ENCODE measurements around the gene FHIT. TPM values are rescaled to one million over a fixed set of nuclear protein-coding genes. Genes with fewer than 3 reads are reported as not detected.

Gene FHIT
- total RNA-seq (2021) (7.6 and 9.8 TPM in 2 replicates), Bru-seq, nascent RNA (percentile 49 among the genes with signal in this experiment), BruChase-seq, experiment 1, labeled RNA remaining after a 2-hour chase (percentile 67 among the genes with signal in this experiment), BruChase-seq, experiment 2, labeled RNA remaining after a 6-hour chase (percentile 59 among the genes with signal in this experiment)
- long read RNA-seq, partial matches to known transcripts, result 1 of 6 reads
- long read RNA-seq, other reads (novel, unspliced or antisense), result 5 of 6 reads

DNA sequence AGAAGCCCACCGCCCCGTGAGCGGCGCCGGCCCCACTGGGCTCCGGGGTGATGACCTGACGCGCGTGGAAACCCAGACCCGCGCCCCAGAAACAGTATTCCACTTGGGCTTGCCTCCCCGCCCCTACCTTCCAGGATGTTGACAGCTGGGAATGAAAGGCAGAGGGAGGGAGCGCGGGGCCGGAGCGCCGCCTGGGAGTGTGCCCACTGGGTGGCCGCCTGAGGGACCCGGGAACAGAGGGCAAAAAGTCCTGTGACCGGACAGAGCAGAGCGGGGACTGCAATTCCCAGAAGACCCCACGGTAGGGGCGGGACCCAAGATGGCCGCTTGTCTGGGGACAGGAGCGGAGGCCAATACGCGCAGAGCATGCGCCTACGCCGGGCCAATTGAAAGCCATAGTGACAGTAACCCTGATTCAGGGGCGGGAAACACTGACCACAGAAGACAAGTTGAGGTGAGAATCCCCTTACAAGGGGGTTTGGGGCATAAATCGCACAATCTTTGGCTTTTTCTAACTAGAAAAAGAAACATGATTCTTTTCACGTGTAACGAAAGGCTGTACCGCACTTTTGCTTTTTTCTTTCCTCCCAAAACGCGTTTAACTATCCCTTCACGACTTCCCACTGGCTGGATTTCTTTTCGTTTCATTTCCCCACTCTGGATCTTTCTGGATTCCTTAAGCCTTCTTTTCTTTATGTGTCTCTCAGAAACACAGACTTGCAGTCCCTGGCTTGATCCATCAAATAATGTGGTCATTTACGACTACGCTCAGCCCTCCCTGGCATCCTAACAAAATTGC lies at the start of gene FHIT:
Gene FHIT, minus strand, starts transcription at position 279 of the 799 bp plus-strand sequence.
- no peak for TF ChIP-seq CTCF (conservative IDR thresholded peaks at IDR 0.05)
- no peak for TF ChIP-seq EZH2 (IDR thresholded peaks at IDR 0.05; ENCODE audit: low read depth)
- peak within 1 kb of the TSS; percentile 29 for H3K27ac ChIP-seq
- peak within 1 kb of the TSS; percentile 65 for H3K4me3 ChIP-seq
- peak within 1 kb of the TSS; percentile 95 for H2AFZ ChIP-seq
- ChIA-PET POLR2A (ENCODE audit: unreplicated experiment) (no interaction called here), CTCF (no interaction called here)
- no peaks in the 10 kb centered on the region for H3K9me3 ChIP-seq (ENCODE audit: insufficient read depth, low read depth)
- intact Hi-C loops (cut with micrococcal nuclease; ENCODE audit: unreplicated experiment), result loop anchor here (2.0 kb wide), 2 partner anchors 69 to 1067 kb away; no protein-coding TSS in a partner anchor
- H4K20me1 ChIP-seq (ENCODE audit: insufficient read depth), result no peaks in the 10 kb centered on the region
- H3K9me2 ChIP-seq (ENCODE audit: insufficient read depth), result no peaks in the 10 kb centered on the region
- H3K36me3 ChIP-seq (ENCODE audit: low read depth), result no peaks in the 10 kb centered on the region
- TSS peak; percentile 65 for BruUV-seq (replicated peaks)
- no peaks in the 10 kb centered on the region for H3K79me2 ChIP-seq (ENCODE audit: low read depth)
- H3F3A ChIP-seq (ENCODE audit: insufficient read depth, low read depth), result 0 out of 2 replicates have a peak, but pooled peaks cover 3% of the 10 kb centered on the region
- H3K4me2 ChIP-seq, result peak within 1 kb of the TSS; percentile 90
- H3K27me3 ChIP-seq (ENCODE audit: insufficient read depth, low read depth), result no peaks in the 10 kb centered on the region
- peak; percentile 81 to 95 for DNase-seq
- peaks cover 4% of the 10 kb centered on the region; the same call in 1 of the 2 replicates for H3K4me1 ChIP-seq (replicated peaks; ENCODE audit: insufficient read depth)

DNA sequence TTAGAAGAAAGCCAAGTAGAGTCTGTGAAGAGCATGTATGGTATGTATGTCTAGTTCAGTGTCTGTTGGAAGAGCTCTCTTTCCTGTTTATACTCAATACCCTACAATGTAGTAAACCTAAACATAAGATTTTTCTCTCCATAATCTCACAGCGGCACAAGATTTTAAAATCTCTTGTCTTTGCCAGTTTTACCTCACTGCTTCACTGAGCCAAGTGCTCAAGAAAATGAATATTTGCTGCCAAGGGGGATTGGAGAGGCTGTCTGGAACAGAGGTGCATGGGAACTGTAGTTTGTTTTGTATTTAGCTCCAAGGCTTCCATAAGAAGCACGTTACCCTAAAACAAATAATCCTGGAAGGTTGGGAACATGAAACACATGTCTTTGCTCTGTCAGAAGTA lies 49.5 kb upstream of the FHIT start:
- no TSS peak for BruUV-seq (replicated peaks)
- no peak overlapping the region for H3K4me2 ChIP-seq
- H3K9me3 ChIP-seq (ENCODE audit: insufficient read depth, low read depth), result no peaks in the 10 kb centered on the region
- H3F3A ChIP-seq (ENCODE audit: insufficient read depth, low read depth), result no peaks in the 10 kb centered on the region
- H3K27ac ChIP-seq, result no peak overlapping the region
- H2AFZ ChIP-seq, result no peak overlapping the region
- H3K9me2 ChIP-seq (ENCODE audit: insufficient read depth), result no peaks in the 10 kb centered on the region
- no peak overlapping the region for H3K4me3 ChIP-seq
- ChIA-PET CTCF (no interaction called here), POLR2A (ENCODE audit: unreplicated experiment) (no interaction called here)
- no peaks in the 10 kb centered on the region; the same call in 1 of the 2 replicates for H3K27me3 ChIP-seq (ENCODE audit: insufficient read depth, low read depth)
- no peaks in the 10 kb centered on the region for H3K4me1 ChIP-seq (replicated peaks; ENCODE audit: insufficient read depth)
- H4K20me1 ChIP-seq (ENCODE audit: insufficient read depth), result no peaks in the 10 kb centered on the region
- H3K79me2 ChIP-seq (ENCODE audit: low read depth), result no peaks in the 10 kb centered on the region
- TF ChIP-seq CTCF (conservative IDR thresholded peaks at IDR 0.05), result no peak
- TF ChIP-seq EZH2 (IDR thresholded peaks at IDR 0.05; ENCODE audit: low read depth), result no peak
- no peak for DNase-seq
- no peaks in the 10 kb centered on the region for H3K36me3 ChIP-seq (ENCODE audit: low read depth)
- intact Hi-C loops (cut with micrococcal nuclease; ENCODE audit: unreplicated experiment), result no loop called here

DNA sequence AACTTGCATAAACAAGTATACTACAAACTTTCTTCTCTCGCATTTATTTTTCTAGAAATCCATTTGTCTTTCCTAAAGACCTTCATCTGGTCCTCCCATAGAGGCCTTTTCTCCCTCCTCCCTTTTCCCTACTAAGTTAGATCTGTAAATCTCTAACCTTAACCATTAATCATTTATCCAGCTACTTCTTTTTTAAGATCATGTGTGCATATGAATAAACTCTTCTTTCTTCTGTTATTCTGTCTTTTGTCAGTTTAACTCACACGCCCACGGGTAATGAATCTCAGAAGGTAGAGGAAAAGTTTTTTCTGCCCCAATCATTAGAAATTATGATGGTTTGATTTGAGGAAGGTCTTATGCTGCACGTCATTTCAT lies 48.7 kb upstream of the FHIT start:
- intact Hi-C loops (cut with micrococcal nuclease; ENCODE audit: unreplicated experiment), result no loop called here
- Histone ChIP-seq H3K9me2 (ENCODE audit: insufficient read depth) (no peaks in the 10 kb centered on the region), H3K27ac (no peak overlapping the region), H3K27me3 (ENCODE audit: insufficient read depth, low read depth) (no peaks in the 10 kb centered on the region; the same call in 1 of the 2 replicates), H3K79me2 (ENCODE audit: low read depth) (no peaks in the 10 kb centered on the region), H3K4me3 (no peak overlapping the region), H3K4me1 (replicated peaks; ENCODE audit: insufficient read depth) (no peaks in the 10 kb centered on the region), H4K20me1 (ENCODE audit: insufficient read depth) (no peaks in the 10 kb centered on the region), H3K9me3 (ENCODE audit: insufficient read depth, low read depth) (no peaks in the 10 kb centered on the region), H3K36me3 (ENCODE audit: low read depth) (no peaks in the 10 kb centered on the region), H2AFZ (no peak overlapping the region), H3K4me2 (no peak overlapping the region), H3F3A (ENCODE audit: insufficient read depth, low read depth) (no peaks in the 10 kb centered on the region)
- TF ChIP-seq CTCF (conservative IDR thresholded peaks at IDR 0.05) (no peak), EZH2 (IDR thresholded peaks at IDR 0.05; ENCODE audit: low read depth) (no peak)
- DNase-seq, result no peak
- BruUV-seq (replicated peaks), result no TSS peak
- POLR2A ChIA-PET (ENCODE audit: unreplicated experiment), result no interaction called here
- CTCF ChIA-PET, result no interaction called here

Measured in PC-9 (cell line).